AG10803 (cell line): ENCODE data around the gene LTBP3.
"Not testable (repeated sequence)": the region's sequence is repeated elsewhere in the genome, so short reads cannot be mapped to it uniquely, and the experiment has no call there.

Source experiments
- DNase-seq: peaks from one replicate; pipeline ENCODE4 v3.0.0; 2010; ENCODE audit warnings: low read depth
- H3K4me3 ChIP-seq: 2 replicates; pipeline ENCODE4 v1.5.1; 2011; ENCODE audit warnings: mild to moderate bottlenecking, low read length, control low read depth
- TF ChIP-seq, protein P1 (sequence below): conservative IDR thresholded peaks from 2 replicates; pipeline ENCODE4 v1.5.1; 2011; ENCODE audit warnings: mild to moderate bottlenecking, low read length, control low read depth, inconsistent platforms

The LTBP3 gene

GRCh38 chr11:65529475-65530156, 28.5 kb downstream of the LTBP3 start:
- TF ChIP-seq, protein P1, sequence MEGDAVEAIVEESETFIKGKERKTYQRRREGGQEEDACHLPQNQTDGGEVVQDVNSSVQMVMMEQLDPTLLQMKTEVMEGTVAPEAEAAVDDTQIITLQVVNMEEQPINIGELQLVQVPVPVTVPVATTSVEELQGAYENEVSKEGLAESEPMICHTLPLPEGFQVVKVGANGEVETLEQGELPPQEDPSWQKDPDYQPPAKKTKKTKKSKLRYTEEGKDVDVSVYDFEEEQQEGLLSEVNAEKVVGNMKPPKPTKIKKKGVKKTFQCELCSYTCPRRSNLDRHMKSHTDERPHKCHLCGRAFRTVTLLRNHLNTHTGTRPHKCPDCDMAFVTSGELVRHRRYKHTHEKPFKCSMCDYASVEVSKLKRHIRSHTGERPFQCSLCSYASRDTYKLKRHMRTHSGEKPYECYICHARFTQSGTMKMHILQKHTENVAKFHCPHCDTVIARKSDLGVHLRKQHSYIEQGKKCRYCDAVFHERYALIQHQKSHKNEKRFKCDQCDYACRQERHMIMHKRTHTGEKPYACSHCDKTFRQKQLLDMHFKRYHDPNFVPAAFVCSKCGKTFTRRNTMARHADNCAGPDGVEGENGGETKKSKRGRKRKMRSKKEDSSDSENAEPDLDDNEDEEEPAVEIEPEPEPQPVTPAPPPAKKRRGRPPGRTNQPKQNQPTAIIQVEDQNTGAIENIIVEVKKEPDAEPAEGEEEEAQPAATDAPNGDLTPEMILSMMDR: no peak
- H3K4me3 ChIP-seq: no peak overlapping the region
- DNase-seq: no peak

- TF ChIP-seq, protein P1: no peak
- DNase-seq: no peak
- H3K4me3 ChIP-seq: no peak overlapping the region
These were observed 29.3 kb downstream of the LTBP3 start for GRCh38 chr11:65528819-65529350.

DNA sequence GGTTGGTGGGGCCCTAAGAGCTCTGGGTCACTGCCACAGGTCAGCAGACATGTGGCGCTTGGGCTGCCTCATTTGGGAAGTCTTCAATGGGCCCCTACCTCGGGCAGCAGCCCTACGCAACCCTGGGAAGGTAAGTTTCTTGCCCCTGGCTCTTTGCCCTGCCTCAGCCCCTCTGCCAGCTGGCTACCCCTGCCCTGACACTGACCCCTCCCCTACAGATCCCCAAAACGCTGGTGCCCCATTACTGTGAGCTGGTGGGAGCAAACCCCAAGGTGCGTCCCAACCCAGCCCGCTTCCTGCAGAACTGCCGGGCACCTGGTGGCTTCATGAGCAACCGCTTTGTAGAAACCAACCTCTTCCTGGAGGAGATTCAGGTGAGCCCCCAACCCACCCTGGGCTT, 31.4 kb downstream of the LTBP3 start:
- no peak for DNase-seq
- TF ChIP-seq, protein P1: no peak
- H3K4me3 ChIP-seq: 0 out of 2 replicates have a peak overlapping the region, but pooled peaks have one; percentile 5

- H3K4me3 ChIP-seq: peak overlapping the region; percentile 90
- TF ChIP-seq, protein P1: no peak
- no peak for DNase-seq
These were observed 32.3 kb downstream of the LTBP3 start for GRCh38 chr11:65525546-65526480.

DNA sequence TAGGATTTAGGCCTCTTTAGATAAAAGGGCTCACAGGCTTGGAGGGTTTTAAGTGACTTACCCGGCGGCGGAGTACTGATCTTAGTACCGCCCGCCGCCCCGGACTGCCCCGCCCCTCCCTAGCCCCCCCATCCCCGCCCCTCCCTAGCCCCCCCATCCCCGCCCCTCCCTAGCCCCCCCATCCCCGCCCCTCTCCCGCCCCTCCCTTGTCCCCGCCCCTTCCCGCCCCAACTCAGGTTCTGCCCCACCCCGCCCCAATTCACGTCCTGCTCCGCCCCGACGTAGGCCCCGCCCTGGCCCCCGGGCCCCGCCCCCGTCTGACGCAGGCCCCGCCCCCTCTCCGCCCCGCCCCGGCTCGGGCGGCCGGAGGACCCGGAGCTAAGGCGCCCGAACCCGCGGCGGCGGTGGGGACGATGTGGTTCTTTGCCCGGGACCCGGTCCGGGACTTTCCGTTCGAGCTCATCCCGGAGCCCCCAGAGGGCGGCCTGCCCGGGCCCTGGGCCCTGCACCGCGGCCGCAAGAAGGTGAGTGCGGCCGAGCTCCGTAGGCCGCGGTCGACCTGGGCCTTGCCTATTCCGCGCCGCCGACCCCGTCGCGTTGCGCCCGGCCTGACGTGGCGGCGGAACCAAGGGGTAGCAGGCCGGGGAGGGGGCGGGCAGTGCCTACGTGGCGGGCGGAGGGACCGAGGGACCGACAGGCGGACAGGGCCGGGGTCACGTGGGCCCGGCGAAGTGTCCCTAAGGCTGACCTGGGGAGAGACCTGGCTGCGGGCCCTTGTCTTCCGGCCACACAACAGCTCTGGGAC, 33.2 kb downstream of the LTBP3 start, which contains the start of gene SCYL1:
Gene SCYL1, plus strand, starts transcription at position 343 of the 805 bp plus-strand sequence. Its CDS starts 71 bp downstream, at position 414.
- DNase-seq: peak; percentile 78
- H3K4me3 ChIP-seq: peak within 1 kb of the TSS; percentile 90
- TF ChIP-seq, protein P1: no peak

- DNase-seq: no peak
- TF ChIP-seq, protein P1: no peak
- H3K4me3 ChIP-seq: peak overlapping the region; percentile 46
These were observed 34.0 kb downstream of the LTBP3 start for GRCh38 chr11:65524014-65524740.

- not testable (repeated sequence) for DNase-seq, H3K4me3 ChIP-seq
These were observed 34.6 kb downstream of the LTBP3 start for GRCh38 chr11:65523631-65523968.

- not testable (repeated sequence) for DNase-seq, H3K4me3 ChIP-seq
These were observed 35.2 kb downstream of the LTBP3 start for GRCh38 chr11:65522718-65523630.
